ENCODE data around the gene CABLES2. TPM values are rescaled to one million over a fixed set of nuclear protein-coding genes. Genes with fewer than 3 reads are reported as not detected.

The CABLES2 gene
- total RNA-seq, 1 experiment from 2014 or later, result 7.5 TPM

- no peak for TF ChIP-seq ZNF671 (CRISPR knock-in tag; IDR thresholded peaks at IDR 0.05)
These were observed 29.6 kb upstream of the CABLES2 start (continued) for GRCh38 chr20:62436692-62437091.

GRCh38 chr20:62433658-62434497 is 26.8 kb upstream of the CABLES2 start:
- no peaks in the 10 kb centered on the region; the same call in 1 of the 2 replicates for H3K9me3 Mint-ChIP-seq
- H3K4me1 Mint-ChIP-seq, result peaks cover 17% of the 10 kb centered on the region
- H3K27me3 Mint-ChIP-seq (ENCODE audit: low read depth), result no peaks in the 10 kb centered on the region; the same call in none of the 2 replicates
- ChIA-PET POLR2A (no interaction called here), CTCF (interaction anchor here (1.2 kb wide), 1 partner anchor 24 kb away, joined by 3 read pairs; no protein-coding TSS in a partner anchor)
- peak overlapping the region; percentile 13; the same call in 1 of the 2 replicates for H3K27ac Mint-ChIP-seq
- no peak overlapping the region for H3K4me3 Mint-ChIP-seq
- ATAC-seq, result no peak
- no peaks in the 10 kb centered on the region for H3K36me3 Mint-ChIP-seq
- TF ChIP-seq ZNF121 (CRISPR knock-in tag; IDR thresholded peaks at IDR 0.05) (no peak), ZNF423 (CRISPR knock-in tag; IDR thresholded peaks at IDR 0.05) (no peak), JUN (CRISPR knock-in tag; IDR thresholded peaks at IDR 0.05) (no peak), FOXP4 (CRISPR knock-in tag; IDR thresholded peaks at IDR 0.05) (no peak), GRHL2 (CRISPR knock-in tag; IDR thresholded peaks at IDR 0.05; ENCODE audit: insufficient replicate concordance, severe bottlenecking) (no peak), ZNF219 (CRISPR knock-in tag; IDR thresholded peaks at IDR 0.05; ENCODE audit: borderline replicate concordance) (no peak), CREM (CRISPR knock-in tag; IDR thresholded peaks at IDR 0.05) (no peak)
- TF ChIP-seq, protein P1, sequence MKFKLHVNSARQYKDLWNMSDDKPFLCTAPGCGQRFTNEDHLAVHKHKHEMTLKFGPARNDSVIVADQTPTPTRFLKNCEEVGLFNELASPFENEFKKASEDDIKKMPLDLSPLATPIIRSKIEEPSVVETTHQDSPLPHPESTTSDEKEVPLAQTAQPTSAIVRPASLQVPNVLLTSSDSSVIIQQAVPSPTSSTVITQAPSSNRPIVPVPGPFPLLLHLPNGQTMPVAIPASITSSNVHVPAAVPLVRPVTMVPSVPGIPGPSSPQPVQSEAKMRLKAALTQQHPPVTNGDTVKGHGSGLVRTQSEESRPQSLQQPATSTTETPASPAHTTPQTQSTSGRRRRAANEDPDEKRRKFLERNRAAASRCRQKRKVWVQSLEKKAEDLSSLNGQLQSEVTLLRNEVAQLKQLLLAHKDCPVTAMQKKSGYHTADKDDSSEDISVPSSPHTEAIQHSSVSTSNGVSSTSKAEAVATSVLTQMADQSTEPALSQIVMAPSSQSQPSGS (CRISPR knock-in tag; IDR thresholded peaks at IDR 0.05; ENCODE audit: borderline replicate concordance, low read depth), result no peak
- no peak for DNase-seq (ENCODE audit: low spot score)

- H3K36me3 Mint-ChIP-seq, result no peaks in the 10 kb centered on the region
- TF ChIP-seq ZNF219 (CRISPR knock-in tag; IDR thresholded peaks at IDR 0.05; ENCODE audit: borderline replicate concordance), result no peak
- TF ChIP-seq NR1H2 (CRISPR knock-in tag; IDR thresholded peaks at IDR 0.05), result no peak
- 0 out of 2 replicates have a peak, but pooled peaks have one; percentile 41 for TF ChIP-seq USF2 (CRISPR knock-in tag; IDR thresholded peaks at IDR 0.05)
- H3K27ac Mint-ChIP-seq, result no peak overlapping the region; the same call in 1 of the 2 replicates
- H3K27me3 Mint-ChIP-seq (ENCODE audit: low read depth), result no peaks in the 10 kb centered on the region; the same call in none of the 2 replicates
- CTCF ChIA-PET, result interaction anchor here (2.0 kb wide), 1 partner anchor 21 kb away, joined by 6 read pairs; no protein-coding TSS in a partner anchor
- POLR2A ChIA-PET, result no interaction called here
- H3K4me3 Mint-ChIP-seq, result no peak overlapping the region
- peaks cover 36% of the 10 kb centered on the region for H3K4me1 Mint-ChIP-seq
- H3K9me3 Mint-ChIP-seq, result no peaks in the 10 kb centered on the region
- ATAC-seq, result no peak
- DNase-seq (ENCODE audit: low spot score), result no peak
These were observed 23.9 kb upstream of the CABLES2 start for GRCh38 chr20:62430866-62431447.

- CTCF ChIA-PET, result interaction anchor here (0.7 to 2.0 kb wide), 2 partner anchors 20 to 65 kb away, joined by 3 to 6 read pairs; no protein-coding TSS in a partner anchor
- Mint-ChIP-seq H3K27me3 (ENCODE audit: low read depth) (no peaks in the 10 kb centered on the region; the same call in none of the 2 replicates), H3K4me3 (no peak overlapping the region), H3K36me3 (no peaks in the 10 kb centered on the region), H3K4me1 (peaks cover 36% of the 10 kb centered on the region), H3K27ac (no peak overlapping the region; the same call in 1 of the 2 replicates), H3K9me3 (no peaks in the 10 kb centered on the region)
- DNase-seq (ENCODE audit: low spot score) (no peak), ATAC-seq (no peak)
- POLR2A ChIA-PET, result no interaction called here
- TF ChIP-seq E2F5 (CRISPR knock-in tag; IDR thresholded peaks at IDR 0.05), result no peak
- TF ChIP-seq, protein P2, sequence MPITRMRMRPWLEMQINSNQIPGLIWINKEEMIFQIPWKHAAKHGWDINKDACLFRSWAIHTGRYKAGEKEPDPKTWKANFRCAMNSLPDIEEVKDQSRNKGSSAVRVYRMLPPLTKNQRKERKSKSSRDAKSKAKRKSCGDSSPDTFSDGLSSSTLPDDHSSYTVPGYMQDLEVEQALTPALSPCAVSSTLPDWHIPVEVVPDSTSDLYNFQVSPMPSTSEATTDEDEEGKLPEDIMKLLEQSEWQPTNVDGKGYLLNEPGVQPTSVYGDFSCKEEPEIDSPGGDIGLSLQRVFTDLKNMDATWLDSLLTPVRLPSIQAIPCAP (CRISPR knock-in tag; IDR thresholded peaks at IDR 0.05), result no peak
- TF ChIP-seq ZBTB43 (CRISPR knock-in tag; IDR thresholded peaks at IDR 0.05), result no peak
- TF ChIP-seq IRF2 (CRISPR knock-in tag; IDR thresholded peaks at IDR 0.05; ENCODE audit: borderline replicate concordance, low read depth), result no peak
- TF ChIP-seq RELA (CRISPR knock-in tag; IDR thresholded peaks at IDR 0.05; ENCODE audit: borderline replicate concordance), result no peak
- TF ChIP-seq, protein P3, sequence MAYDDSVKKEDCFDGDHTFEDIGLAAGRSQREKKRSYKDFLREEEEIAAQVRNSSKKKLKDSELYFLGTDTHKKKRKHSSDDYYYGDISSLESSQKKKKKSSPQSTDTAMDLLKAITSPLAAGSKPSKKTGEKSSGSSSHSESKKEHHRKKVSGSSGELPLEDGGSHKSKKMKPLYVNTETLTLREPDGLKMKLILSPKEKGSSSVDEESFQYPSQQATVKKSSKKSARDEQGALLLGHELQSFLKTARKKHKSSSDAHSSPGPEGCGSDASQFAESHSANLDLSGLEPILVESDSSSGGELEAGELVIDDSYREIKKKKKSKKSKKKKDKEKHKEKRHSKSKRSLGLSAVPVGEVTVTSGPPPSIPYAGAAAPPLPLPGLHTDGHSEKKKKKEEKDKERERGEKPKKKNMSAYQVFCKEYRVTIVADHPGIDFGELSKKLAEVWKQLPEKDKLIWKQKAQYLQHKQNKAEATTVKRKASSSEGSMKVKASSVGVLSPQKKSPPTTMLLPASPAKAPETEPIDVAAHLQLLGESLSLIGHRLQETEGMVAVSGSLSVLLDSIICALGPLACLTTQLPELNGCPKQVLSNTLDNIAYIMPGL (CRISPR knock-in tag; IDR thresholded peaks at IDR 0.05), result no peak
- TF ChIP-seq ZNF121 (CRISPR knock-in tag; IDR thresholded peaks at IDR 0.05), result no peak
- no peak for TF ChIP-seq RORB (CRISPR knock-in tag; IDR thresholded peaks at IDR 0.05)
These were observed 23.3 kb upstream of the CABLES2 start for GRCh38 chr20:62430311-62430853.
